Glomerular visceral epithelial cell (primary cell): ENCODE data around the gene ZNF507.
A peak's percentile ranks its signal among the peaks of the same experiment; 100 is the strongest.
"Not testable (repeated sequence)": the region's sequence is repeated elsewhere in the genome, so short reads cannot be mapped to it uniquely, and the experiment has no call there.

ENCODE experiments used
- DNase-seq: peaks from one replicate; pipeline ENCODE4 v3.0.0-alpha.2; 2016; ENCODE audit errors: extremely low spot score

Gene ZNF507

GRCh38 chr19:32407004-32407992 lies 61.9 kb downstream of the ZNF507 start:
- peak; percentile 18 for DNase-seq

DNA sequence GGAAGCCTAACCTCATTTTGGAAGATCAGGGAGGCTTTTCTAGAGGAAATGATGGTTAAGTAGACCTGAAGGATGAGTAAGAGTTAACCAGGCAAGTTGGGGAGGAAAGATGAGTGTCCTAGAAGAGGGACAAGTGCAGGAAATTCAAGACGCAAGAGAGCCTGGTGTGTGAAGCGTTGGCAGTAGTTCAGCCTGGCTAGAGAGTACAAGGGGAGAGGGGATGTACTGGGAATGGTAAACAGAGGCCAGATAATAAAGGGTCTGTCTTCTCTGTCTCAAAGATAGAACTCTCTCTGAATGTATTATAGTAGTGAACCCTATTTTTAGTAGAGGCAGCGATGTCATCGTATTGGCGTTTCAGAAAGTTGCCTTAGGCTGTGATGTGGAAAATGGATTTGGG lies 69.8 kb downstream of the ZNF507 start:
- no peak for DNase-seq

DNA sequence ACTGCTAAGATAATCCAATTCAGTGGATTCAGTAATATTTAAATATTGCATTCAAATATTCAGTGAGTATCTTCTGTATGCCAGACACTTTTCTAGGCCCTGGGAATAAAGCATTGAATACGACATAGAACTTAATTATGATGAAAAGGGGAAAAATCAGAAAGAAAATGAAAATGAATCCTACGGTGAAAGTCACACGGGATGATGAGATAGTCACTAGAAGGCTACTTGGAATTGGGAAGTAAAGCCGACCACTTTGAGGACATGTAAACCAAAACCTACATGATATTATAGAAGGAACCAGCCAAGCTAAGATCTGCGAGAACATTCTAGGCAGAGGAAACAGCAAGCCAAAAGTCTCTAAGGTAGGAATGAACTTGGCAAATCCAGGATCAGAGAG lies 70.3 kb downstream of the ZNF507 start:
- DNase-seq: no peak

DNA sequence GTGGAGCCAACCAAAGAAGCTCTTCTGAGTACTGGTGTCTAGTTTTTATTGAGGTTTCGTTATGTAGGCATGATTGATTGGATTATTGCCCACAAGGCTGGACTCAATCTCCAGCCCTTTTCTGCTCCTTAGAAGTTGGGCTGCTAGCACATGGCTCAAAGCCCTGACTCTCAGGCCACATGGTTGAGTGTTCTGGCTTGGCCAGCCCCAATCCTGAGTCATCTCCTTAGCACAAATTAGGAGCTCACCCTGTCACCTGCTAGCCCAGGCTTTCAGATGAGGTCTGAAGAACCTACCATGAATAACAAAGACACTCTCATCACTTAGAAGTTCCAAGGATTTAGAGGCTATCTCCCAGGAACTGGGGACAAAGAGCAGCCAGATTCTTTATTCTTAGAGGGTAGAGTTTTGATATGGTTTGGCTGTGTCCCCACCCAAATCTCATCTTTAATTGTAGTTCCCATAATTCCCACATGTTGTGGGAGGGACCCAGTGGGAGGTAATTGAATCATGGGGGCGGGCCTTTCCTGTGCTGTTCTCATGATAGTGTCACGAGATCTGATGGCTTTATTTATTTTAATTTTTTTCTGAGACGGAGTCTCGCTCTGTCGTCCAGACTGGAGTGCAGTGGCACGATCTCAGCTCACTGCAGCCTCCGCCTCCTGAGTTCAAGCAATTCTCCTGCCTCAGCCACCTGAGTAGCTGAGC lies 71.5 kb downstream of the ZNF507 start:
- no peak for DNase-seq

GRCh38 chr19:32418155-32418554 lies 72.7 kb downstream of the ZNF507 start:
- no peak for DNase-seq

DNA sequence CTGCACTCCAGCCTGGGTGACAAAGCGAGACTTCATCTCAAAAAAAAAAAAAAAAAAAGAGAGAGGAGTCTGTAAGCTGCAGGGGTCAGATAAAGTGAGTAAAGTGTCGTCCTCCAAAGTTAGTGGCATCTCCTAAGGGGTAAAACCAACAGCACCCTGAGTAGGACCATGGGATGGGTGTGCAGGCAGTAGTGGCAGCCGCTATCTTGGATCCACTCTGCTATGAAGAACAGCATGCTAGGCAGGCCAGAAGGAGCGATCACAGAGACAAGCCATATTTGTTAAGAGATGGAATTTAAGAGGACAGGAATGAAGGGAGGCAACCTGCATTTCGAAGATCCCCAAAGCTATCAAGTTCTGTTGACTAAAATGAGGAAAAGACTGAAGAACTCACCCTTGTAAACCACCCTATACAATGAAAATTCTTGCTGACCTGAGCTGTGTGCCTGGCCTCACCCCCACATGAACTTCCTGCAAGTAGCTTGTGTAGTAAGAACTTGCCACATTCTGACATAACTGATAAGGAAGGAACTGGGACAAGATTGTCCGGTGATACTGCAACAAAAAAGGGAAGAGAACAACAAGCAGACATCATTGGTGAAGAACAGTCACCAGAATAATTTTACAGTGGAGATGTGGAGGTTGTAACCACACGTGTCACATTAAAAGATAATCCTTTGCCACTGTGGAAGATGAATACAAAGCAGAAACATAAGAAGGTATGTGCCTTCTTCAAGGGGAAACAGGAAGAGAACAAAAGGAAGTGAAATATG lies 76.4 kb downstream of the ZNF507 start:
- no peak for DNase-seq

- DNase-seq: no peak
Observed at GRCh38 chr19:32422435-32422834, 77.0 kb downstream of the ZNF507 start.

- not testable (repeated sequence) for DNase-seq
Observed at GRCh38 chr19:32423944-32424343, 78.5 kb downstream of the ZNF507 start.

DNA sequence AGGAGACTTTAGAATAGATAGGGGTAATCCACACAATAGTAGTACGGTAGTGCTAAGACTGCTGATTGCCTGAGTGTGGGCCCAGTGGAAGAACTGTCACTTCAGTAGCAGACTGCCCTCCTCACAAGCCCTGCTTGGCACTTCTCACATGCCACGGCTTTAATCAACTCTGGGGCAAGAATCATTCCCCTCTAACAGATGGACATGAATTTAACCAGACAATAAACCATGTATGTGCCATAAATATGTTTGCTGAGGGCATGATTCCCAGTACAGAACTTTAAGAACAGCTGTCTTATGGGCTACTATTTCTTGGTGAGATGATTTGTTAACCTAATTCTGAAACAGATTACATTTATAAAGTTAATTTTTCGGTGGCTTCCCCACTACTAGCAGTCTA lies 82.1 kb downstream of the ZNF507 start:
- no peak for DNase-seq

DNA sequence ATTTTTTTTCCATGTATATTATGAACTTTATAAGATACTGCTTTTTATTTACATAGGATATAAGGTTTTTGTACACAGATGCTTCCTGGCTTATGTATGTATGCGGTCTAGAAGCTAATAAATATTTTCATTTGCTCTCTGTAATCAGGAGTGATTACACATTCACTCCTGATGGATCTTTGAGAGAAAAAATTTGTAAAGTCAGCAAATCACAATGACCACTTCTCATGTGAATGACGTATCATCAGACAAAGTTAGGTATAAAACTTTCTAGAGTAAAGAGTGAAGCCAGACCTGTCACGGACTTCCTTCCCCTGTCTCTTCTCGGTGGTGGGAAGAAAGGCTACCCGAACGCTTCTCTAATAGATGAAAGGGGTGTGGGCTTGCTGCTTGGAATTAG lies 91.3 kb downstream of the ZNF507 start:
- DNase-seq: no peak

DNA sequence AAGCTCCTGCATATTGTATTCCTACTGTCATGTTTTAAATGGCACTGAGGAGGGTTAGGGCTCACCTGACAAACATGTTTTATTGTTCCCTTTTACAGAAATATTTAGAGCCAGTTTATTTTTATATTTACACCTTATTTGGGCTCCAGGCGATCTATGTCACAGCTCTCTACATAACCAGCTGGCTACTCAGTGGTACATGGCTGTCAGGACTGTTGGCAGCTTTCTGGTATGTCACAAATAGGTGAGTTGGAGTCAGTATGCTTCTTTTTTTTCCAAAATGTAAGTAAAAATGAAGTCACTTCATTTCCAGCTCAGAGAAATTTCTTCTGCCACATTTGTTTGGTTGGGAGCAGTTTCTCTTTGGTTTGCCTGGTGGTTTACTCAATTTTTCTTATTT lies 91.7 kb downstream of the ZNF507 start:
- DNase-seq: no peak
